ENCODE measurements around the gene LRCH3. TPM values are rescaled to one million over a fixed set of nuclear protein-coding genes. Genes with fewer than 3 reads are reported as not detected.

Gene LRCH3
- 74.3 and 86.0 TPM in 2 replicates for total RNA-seq

GRCh38 chr3:197791113-197791891 is at the start of gene LRCH3:
TSS of gene LRCH3 (plus strand) at chr3:197791254. CDS start at chr3:197791279, 25 bp downstream.

GRCh38 chr3:197749601-197750395 is 41.3 kb upstream of the LRCH3 start, which contains the start of gene FYTTD1:
TSS of gene FYTTD1 (plus strand) at chr3:197749883. CDS start at chr3:197749972, 89 bp downstream.

Small RNA genes within 50 kb of the gene (small RNA-seq; reads per million reads assigned to genes)
- gene RNU6-858P, result not detected

Other genes with a start within 250 kb of the LRCH3 start
- gene BDH1, start 235.3 kb upstream of the LRCH3 start, total RNA-seq, result 9.7 and 14.1 TPM in 2 replicates
- 20.0 and 21.3 TPM in 2 replicates for gene RUBCN, start 54.4 kb upstream of the LRCH3 start, total RNA-seq
- 37.2 and 39.7 TPM in 2 replicates for gene FYTTD1, start 41.4 kb upstream of the LRCH3 start, total RNA-seq
- gene RPL35A, start 158.9 kb downstream of the LRCH3 start, total RNA-seq, result 256 and 337 TPM in 2 replicates
- 6.6 and 11.2 TPM in 2 replicates for gene LMLN, start 169.0 kb downstream of the LRCH3 start, total RNA-seq